ENCODE measurements around the gene ART1. TPM values are rescaled to one million over a fixed set of nuclear protein-coding genes. Genes with fewer than 3 reads are reported as not detected.

Gene ART1
- total RNA-seq, 4 donors from 2014 or later, result not detected

DNA sequence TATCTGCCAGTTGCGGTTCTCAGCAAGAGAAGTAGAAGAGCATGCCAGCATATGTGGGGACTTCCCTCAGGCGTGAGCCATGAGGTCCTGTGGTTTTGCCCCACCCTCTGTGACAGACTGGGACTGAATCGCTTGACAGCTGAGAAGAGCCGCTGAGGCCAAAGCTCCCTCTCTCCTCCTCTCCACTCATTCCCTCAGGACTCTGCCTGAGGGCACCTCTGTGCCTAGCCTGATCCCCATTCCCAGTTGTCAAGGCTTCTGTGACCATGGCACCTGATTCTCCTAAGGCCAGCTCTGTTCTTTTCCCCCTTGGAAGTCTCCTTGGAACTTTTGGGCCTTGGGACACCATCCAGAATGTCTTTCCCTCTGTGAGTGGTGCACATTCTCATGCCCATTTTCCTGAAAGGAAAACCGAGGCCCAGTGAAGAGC lies 30.2 kb upstream of the ART1 start:
- 36 to 58% methylated on average over 2 to 4 of the region's 5 CpGs for WGBS, 2 donors
- H3K4me1 ChIP-seq, result peaks cover 0 to 3% (median 0%) of the 10 kb centered on the region in 3 donors
- peaks cover 0 to 4% (median 0%) of the 10 kb centered on the region in 4 donors for H3K27me3 ChIP-seq
- H3K36me3 ChIP-seq, result no peaks in the 10 kb centered on the region
- no peak for DNase-seq
- TF ChIP-seq POLR2A (IDR thresholded peaks at IDR 0.05), result no peak
- TF ChIP-seq, protein P1, sequence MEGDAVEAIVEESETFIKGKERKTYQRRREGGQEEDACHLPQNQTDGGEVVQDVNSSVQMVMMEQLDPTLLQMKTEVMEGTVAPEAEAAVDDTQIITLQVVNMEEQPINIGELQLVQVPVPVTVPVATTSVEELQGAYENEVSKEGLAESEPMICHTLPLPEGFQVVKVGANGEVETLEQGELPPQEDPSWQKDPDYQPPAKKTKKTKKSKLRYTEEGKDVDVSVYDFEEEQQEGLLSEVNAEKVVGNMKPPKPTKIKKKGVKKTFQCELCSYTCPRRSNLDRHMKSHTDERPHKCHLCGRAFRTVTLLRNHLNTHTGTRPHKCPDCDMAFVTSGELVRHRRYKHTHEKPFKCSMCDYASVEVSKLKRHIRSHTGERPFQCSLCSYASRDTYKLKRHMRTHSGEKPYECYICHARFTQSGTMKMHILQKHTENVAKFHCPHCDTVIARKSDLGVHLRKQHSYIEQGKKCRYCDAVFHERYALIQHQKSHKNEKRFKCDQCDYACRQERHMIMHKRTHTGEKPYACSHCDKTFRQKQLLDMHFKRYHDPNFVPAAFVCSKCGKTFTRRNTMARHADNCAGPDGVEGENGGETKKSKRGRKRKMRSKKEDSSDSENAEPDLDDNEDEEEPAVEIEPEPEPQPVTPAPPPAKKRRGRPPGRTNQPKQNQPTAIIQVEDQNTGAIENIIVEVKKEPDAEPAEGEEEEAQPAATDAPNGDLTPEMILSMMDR (IDR thresholded peaks at IDR 0.05), result no peak
- H3K9me3 ChIP-seq, result no peaks in the 10 kb centered on the region
- no peak overlapping the region for H3K27ac ChIP-seq
- no peak overlapping the region for H3K4me3 ChIP-seq
- intact Hi-C loops (cut with DNase I), result no loop called here

DNA sequence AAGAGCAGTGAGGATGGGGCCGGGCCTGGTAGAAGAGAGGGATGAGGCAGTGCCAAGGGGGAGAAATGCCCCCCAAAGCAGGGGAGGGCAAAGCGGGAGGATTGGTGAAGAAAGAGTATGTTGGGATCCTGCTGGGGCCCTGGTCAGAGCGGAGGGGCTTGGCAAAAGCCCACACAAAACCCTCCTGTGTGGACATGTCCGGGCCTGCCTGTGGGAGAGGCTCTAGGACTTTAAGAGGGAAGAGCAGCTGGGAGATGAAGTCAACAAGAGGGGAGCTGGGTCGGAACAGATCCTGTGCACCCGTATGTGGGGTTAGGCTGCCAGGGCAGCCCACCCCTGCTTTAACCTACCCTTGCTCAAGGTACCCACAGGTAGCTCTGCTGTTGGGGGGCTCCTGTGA lies 28.9 kb upstream of the ART1 start:
- DNase-seq, result no peak
- no peaks in the 10 kb centered on the region for H3K9me3 ChIP-seq
- H3K36me3 ChIP-seq, result no peaks in the 10 kb centered on the region
- H3K4me1 ChIP-seq, result peaks cover 0 to 3% (median 0%) of the 10 kb centered on the region in 3 donors
- peaks cover 0 to 4% (median 0%) of the 10 kb centered on the region in 4 donors for H3K27me3 ChIP-seq
- intact Hi-C loops (cut with DNase I), result no loop called here
- WGBS, 2 donors, result 56 to 68% methylated on average over 6 of the region's 6 CpGs
- no peak for TF ChIP-seq POLR2A (IDR thresholded peaks at IDR 0.05)
- TF ChIP-seq, protein P1 (IDR thresholded peaks at IDR 0.05), result no peak
- H3K4me3 ChIP-seq, result no peak overlapping the region
- H3K27ac ChIP-seq, result no peak overlapping the region

DNA sequence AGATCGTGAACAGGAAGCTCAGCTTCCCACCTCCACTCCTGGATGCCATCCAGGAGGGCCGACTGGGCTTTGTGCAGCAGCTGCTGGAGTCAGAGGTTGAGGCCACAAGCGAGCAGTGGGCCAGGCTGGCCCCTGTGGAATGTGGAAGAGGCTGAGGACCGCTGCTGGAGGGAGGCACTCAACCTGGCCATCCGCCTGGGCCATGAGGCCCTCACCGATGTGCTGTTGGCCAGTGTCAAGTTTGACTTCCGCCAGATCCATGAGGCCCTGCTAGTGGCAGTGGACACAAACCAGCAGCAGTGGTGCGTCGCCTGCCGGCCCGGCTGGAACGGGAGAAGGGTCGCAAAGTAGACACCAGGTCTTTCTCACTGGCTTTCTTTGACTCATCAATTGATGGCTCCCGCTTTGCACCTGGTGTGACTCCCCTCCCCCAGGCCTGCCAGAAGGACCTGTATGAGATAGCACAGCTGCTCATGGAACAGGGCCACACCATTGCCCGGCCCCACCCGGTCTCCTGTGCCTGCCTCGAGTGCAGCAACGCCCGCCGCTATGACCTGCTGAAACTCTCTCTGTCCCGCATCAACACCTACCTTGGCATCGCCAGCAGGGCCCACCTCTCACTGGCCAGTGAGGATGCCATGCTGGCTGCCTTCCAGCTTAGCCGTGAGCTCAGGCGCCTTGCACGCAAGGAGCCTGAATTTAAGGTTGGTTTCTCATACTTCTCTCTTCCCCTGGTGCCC lies 28.0 kb upstream of the ART1 start:
- no peak for DNase-seq
- Histone ChIP-seq H3K27me3 (peaks cover 0 to 4% (median 0%) of the 10 kb centered on the region in 4 donors), H3K36me3 (no peaks in the 10 kb centered on the region), H3K27ac (no peak overlapping the region), H3K4me3 (no peak overlapping the region), H3K4me1 (peaks cover 0 to 3% (median 0%) of the 10 kb centered on the region in 3 donors), H3K9me3 (no peaks in the 10 kb centered on the region)
- 82 to 87% methylated on average over 19 to 21 of the region's 25 CpGs for WGBS, 2 donors
- TF ChIP-seq POLR2A (IDR thresholded peaks at IDR 0.05), result no peak
- TF ChIP-seq, protein P1 (IDR thresholded peaks at IDR 0.05), result no peak
- intact Hi-C loops (cut with DNase I), result no loop called here

DNA sequence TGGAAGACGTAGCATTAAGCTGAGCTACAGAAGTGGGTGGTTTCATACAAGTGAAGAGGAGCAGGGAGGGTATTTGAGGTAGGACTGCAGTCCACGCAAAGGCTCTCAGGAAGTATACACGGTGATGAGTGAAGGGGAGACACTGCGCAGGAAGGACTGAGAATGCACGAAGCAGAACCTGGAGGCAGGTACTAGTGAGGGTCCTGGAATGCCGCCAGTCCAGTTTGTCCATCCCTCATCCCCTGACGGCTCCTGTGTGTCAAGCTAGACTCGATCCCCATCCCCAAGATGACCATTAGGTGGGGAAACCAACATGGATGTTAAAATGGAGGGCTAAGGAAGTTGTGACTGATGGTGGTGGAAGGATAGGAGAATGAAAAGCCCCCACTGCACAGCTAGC lies 26.9 kb upstream of the ART1 start:
- DNase-seq, result no peak
- H3K4me3 ChIP-seq, result no peak overlapping the region
- peaks cover 0 to 3% (median 0%) of the 10 kb centered on the region in 3 donors for H3K4me1 ChIP-seq
- H3K9me3 ChIP-seq, result no peaks in the 10 kb centered on the region
- H3K27ac ChIP-seq, result no peak overlapping the region
- H3K27me3 ChIP-seq, result peaks cover 0 to 4% (median 0%) of the 10 kb centered on the region in 4 donors
- TF ChIP-seq, protein P1 (IDR thresholded peaks at IDR 0.05), result no peak
- TF ChIP-seq POLR2A (IDR thresholded peaks at IDR 0.05), result no peak
- 65 to 66% methylated on average over 8 of the region's 8 CpGs for WGBS, 2 donors
- no peaks in the 10 kb centered on the region for H3K36me3 ChIP-seq
- intact Hi-C loops (cut with DNase I), result no loop called here

DNA sequence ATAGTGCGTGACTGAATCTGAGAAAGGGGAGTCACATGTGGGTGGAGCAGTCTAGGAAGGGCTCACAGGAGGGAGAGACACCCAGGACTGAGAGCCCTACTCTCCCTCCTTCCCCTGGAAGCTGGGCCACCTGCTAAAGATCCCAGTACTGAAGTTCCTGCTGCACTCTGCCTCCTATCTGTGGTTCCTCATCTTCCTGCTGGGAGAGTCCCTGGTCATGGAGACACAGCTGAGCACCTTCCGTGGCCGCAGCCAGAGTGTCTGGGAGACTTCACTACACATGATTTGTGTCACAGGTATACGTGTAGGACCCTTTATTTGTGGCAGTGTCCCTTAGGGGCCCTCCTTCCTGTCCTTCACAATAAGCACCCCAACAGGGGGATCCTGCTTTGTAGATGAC lies 22.4 kb upstream of the ART1 start:
- Histone ChIP-seq H3K4me1 (no peaks in the 10 kb centered on the region), H3K4me3 (no peak overlapping the region), H3K27ac (no peak overlapping the region), H3K36me3 (no peaks in the 10 kb centered on the region), H3K9me3 (no peaks in the 10 kb centered on the region), H3K27me3 (no peaks in the 10 kb centered on the region)
- WGBS, 2 donors, result 66 to 75% methylated on average over 4 of the region's 4 CpGs
- no peak for DNase-seq
- no peak for TF ChIP-seq POLR2A (IDR thresholded peaks at IDR 0.05)
- intact Hi-C loops (cut with DNase I), result no loop called here
